ENCODE measurements around the gene SPTBN1.

- TF ChIP-seq CTCF (IDR thresholded peaks at IDR 0.05), result no peak
- TF ChIP-seq POLR2AphosphoS5 (IDR thresholded peaks at IDR 0.05), result no peak
- no peak for TF ChIP-seq POLR2A (IDR thresholded peaks at IDR 0.05)
Measured at GRCh38 chr2:54699665-54700064, 243.5 kb downstream of the SPTBN1 start.

Measured in gastroesophageal sphincter (tissue), 3 donors.